Kidney (tissue), 14 donors: Measurements from ENCODE around the gene HRH3. TPM values are rescaled to one million over a fixed set of nuclear protein-coding genes. Genes with fewer than 3 reads are reported as not detected.

Experiments used
- DNase-seq, 5 donors: peaks; one replicate each; pipeline ENCODE4 v3.0.0-alpha.2; 2013 to 2020
- FAIRE-seq: peaks from 2 replicates; lab custom pipeline; 2012; peaks lifted over from hg19 to GRCh38; lab: Jason Lieb, UNC
- H3K27ac ChIP-seq, 2 donors: one replicate each; pipeline ENCODE4 v1.7.0; 2013; ENCODE audit warnings: low read depth in 2 of 2, low read length in 2 of 2, inconsistent platforms in 1 of 2
- H3K27me3 ChIP-seq: one replicate; pipeline ENCODE4 v1.7.1; 2013; ENCODE audit warnings: low read length, inconsistent platforms; ENCODE audit not compliant: control insufficient read depth, insufficient read depth
- H3K36me3 ChIP-seq, 3 donors: one replicate each; pipeline versions ENCODE4 v1.7.0 to v1.7.1; 2013; ENCODE audit warnings: low read length in 3 of 3, control low read depth in 1 of 3, inconsistent platforms in 1 of 3; ENCODE audit not compliant: insufficient read depth in 3 of 3, control insufficient read depth in 2 of 3
- H3K4me1 ChIP-seq, 3 donors: one replicate each; pipeline versions ENCODE4 v1.7.0 to v1.7.1; 2013; ENCODE audit warnings: low read length in 3 of 3, inconsistent platforms in 1 of 3, low read depth in 1 of 3; ENCODE audit not compliant: control insufficient read depth in 2 of 3, insufficient read depth in 2 of 3
- H3K4me3 ChIP-seq, 3 donors: one replicate each; pipeline versions ENCODE4 v1.7.0 to v1.8.1; 2013; ENCODE audit warnings: low read length in 3 of 3, control low read depth in 1 of 3, inconsistent platforms in 1 of 3
- H3K9ac ChIP-seq, 3 donors: one replicate each; pipeline versions ENCODE4 v1.7.0 to v1.7.1; 2013; ENCODE audit warnings: low read length in 3 of 3, control low read depth in 1 of 3, inconsistent platforms in 1 of 3
- H3K9me3 ChIP-seq, 3 donors: one replicate each; pipeline versions ENCODE4 v1.7.0 to v1.7.1; 2013; ENCODE audit warnings: low read length in 3 of 3, control low read depth in 1 of 3, inconsistent platforms in 1 of 3; ENCODE audit not compliant: control insufficient read depth in 2 of 3, insufficient read depth in 1 of 3
- intact Hi-C: fragments of 100-400 bp; cut with DNase I; formaldehyde crosslinking; loops from one replicate; pipeline ENCODE4 v1.11.1; 2022
- polyA plus RNA-seq: library from polyadenylated mRNA; stranded (reverse); fragments of 350-450 nt; fragmentation: Illumina TruSeq; extraction: RNeasy Lipid Tissue Mini Kit (QIAGEN cat#74804); gene quantifications from one replicate; pipeline ENCODE4 v1.2.3, GENCODE V29; 2014; ENCODE audit warnings: low read depth, low replicate concordance; ENCODE audit not compliant: insufficient read depth
- total RNA-seq: library from RNA; stranded (reverse); fragmentation: NEBNext Ultra II Directional; extraction: Animal tissue kit (Norgen Biotek cat#: 25700); gene quantifications from one replicate; pipeline ENCODE4 v1.2.1, GENCODE V29; 2021
- TF ChIP-seq, protein P1 (sequence below): IDR thresholded peaks from 3 replicates; pipeline ENCODE4 v1.5.1; 2012; ENCODE audit warnings: mild to moderate bottlenecking, moderate library complexity, borderline replicate concordance; ENCODE audit not compliant: insufficient read depth; ENCODE audit errors: extremely low read depth
- donor health status: control.
- donor health status: control.
- donor health status: control.
- donor health status: control.
- donor health status: control.
- donor health status: DM: yes; HTN: yes; CAD: no.
- donor health status: Normal renal cell carcinoma (clear cell type).

The HRH3 gene
- total and polyA plus RNA-seq, 2 donors from 2014 or later = not detected

DNA sequence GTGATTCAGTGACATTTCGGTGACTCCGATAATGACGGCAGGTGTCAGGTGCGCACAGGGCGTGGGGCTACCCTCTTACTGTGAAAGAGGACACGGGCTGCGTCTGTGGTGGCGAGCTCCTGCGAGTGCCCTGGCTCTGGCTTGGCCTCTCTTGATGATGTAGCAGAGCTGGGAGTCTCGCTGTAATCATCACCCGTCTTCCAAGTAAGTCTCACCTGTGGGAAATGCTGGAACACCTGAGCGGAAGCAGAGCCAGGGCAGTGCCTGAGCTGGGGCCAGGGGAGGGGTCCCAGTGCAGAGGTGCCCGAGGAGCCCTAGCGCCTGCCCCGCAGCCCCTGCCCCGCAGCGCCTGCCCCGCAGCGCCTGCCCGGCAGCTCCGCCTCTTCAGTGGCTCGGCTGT lies 23.0 kb upstream of the HRH3 start:
- Histone ChIP-seq H3K27me3 (no peaks in the 10 kb centered on the region), H3K9me3 (no peaks in the 10 kb centered on the region), H3K27ac (no peak overlapping the region), H3K4me1 (peaks cover 0 to 27% (median 12%) of the 10 kb centered on the region in 3 donors), H3K9ac (no peak overlapping the region), H3K4me3 (no peak overlapping the region), H3K36me3 (no peaks in the 10 kb centered on the region)
- FAIRE-seq (no peak), DNase-seq (no peak)
- intact Hi-C loops = no loop called here
- TF ChIP-seq, protein P1, sequence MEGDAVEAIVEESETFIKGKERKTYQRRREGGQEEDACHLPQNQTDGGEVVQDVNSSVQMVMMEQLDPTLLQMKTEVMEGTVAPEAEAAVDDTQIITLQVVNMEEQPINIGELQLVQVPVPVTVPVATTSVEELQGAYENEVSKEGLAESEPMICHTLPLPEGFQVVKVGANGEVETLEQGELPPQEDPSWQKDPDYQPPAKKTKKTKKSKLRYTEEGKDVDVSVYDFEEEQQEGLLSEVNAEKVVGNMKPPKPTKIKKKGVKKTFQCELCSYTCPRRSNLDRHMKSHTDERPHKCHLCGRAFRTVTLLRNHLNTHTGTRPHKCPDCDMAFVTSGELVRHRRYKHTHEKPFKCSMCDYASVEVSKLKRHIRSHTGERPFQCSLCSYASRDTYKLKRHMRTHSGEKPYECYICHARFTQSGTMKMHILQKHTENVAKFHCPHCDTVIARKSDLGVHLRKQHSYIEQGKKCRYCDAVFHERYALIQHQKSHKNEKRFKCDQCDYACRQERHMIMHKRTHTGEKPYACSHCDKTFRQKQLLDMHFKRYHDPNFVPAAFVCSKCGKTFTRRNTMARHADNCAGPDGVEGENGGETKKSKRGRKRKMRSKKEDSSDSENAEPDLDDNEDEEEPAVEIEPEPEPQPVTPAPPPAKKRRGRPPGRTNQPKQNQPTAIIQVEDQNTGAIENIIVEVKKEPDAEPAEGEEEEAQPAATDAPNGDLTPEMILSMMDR = no peak

- peaks cover 3 to 31% (median 16%) of the 10 kb centered on the region in 3 donors for H3K4me1 ChIP-seq
- H3K27me3 ChIP-seq = no peaks in the 10 kb centered on the region
- no peaks in the 10 kb centered on the region for H3K36me3 ChIP-seq
- intact Hi-C loops = no loop called here
- FAIRE-seq (no peak), DNase-seq (no peak)
- H3K27ac ChIP-seq = no peak overlapping the region
- H3K9ac ChIP-seq = no peak overlapping the region
- H3K9me3 ChIP-seq = no peaks in the 10 kb centered on the region
- no peak overlapping the region for H3K4me3 ChIP-seq
- TF ChIP-seq, protein P1 = no peak
Observed at GRCh38 chr20:62242176-62242575, 22.1 kb upstream of the HRH3 start.

DNA sequence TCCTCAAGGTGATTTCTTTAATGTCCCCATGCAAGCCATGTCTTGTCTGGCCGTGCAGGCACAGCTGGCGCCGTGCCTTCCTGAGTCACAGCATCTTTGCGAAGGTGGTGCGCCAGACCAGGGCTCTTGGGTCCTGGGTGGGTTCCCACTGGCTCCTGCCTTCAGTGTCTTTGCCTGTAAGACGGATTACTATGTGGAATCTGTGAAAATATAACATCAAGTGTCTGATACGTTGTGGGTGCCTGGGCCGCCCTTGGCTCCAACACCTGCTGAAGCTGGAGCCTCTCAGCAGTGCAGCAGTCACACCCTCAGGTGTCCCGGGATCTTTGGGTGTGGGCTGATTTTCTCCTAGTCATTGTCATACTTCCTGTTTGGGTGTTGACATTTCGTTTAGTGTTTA lies 21.4 kb upstream of the HRH3 start:
- H3K9me3 ChIP-seq = no peaks in the 10 kb centered on the region
- H3K36me3 ChIP-seq = no peaks in the 10 kb centered on the region
- intact Hi-C loops = no loop called here
- DNase-seq (no peak), FAIRE-seq (no peak)
- no peak overlapping the region for H3K9ac ChIP-seq
- H3K4me1 ChIP-seq = peaks cover 3 to 26% (median 10%) of the 10 kb centered on the region in 3 donors
- TF ChIP-seq, protein P1 = no peak
- H3K4me3 ChIP-seq = no peak overlapping the region
- H3K27ac ChIP-seq = no peak overlapping the region
- H3K27me3 ChIP-seq = no peaks in the 10 kb centered on the region

- TF ChIP-seq, protein P1 = no peak
Observed at GRCh38 chr20:62240020-62240685, 20.1 kb upstream of the HRH3 start.

More at GRCh38 chr20:62240020-62240685, 20.1 kb upstream of the HRH3 start:
- Histone ChIP-seq H3K4me1 (peaks cover 3 to 20% (median 6%) of the 10 kb centered on the region in 3 donors), H3K36me3 (no peaks in the 10 kb centered on the region), H3K9ac (no peak overlapping the region), H3K27me3 (no peaks in the 10 kb centered on the region), H3K4me3 (no peak overlapping the region), H3K9me3 (no peaks in the 10 kb centered on the region), H3K27ac (no peak overlapping the region)
- DNase-seq (no peak), FAIRE-seq (no peak)
- intact Hi-C loops = no loop called here
